K562 (cell line): ENCODE results near the gene TARS1. TPM values are rescaled to one million over a fixed set of nuclear protein-coding genes. Genes with fewer than 3 reads are reported as not detected.

Source experiments
- CHD7 ChIP-seq: fragments of 200-600 bp; sonication (generic); IDR thresholded peaks from one replicate; pipeline ENCODE4 v1.6.1; 2012; ENCODE audit warnings: mild to moderate bottlenecking, low read depth, low read length, inconsistent platforms
- DPF2 ChIP-seq: fragments of 450-650 bp; IDR thresholded peaks from 2 replicates; pipeline ENCODE4 v1.6.1; 2016
- MIER1 ChIP-seq: fragments of 450-650 bp; IDR thresholded peaks from 2 replicates; pipeline ENCODE4 v1.6.1; 2016; ENCODE audit warnings: antibody characterized with exemption, mild to moderate bottlenecking, low read depth
- ZNF140 ChIP-seq: fragments of 250-450 bp; sonication (Bioruptor Pico); IDR thresholded peaks from 2 replicates; pipeline ENCODE4 v1.8.0; 2021; ENCODE audit warnings: moderate library complexity, mild to moderate bottlenecking, inconsistent platforms
- ZNF551 ChIP-seq: fragments of 250-450 bp; sonication (Bioruptor Pico); IDR thresholded peaks from 2 replicates; pipeline ENCODE4 v1.5.0; 2021; ENCODE audit warnings: mild to moderate bottlenecking, moderate library complexity
- ZSCAN29 ChIP-seq: fragments of 450-650 bp; IDR thresholded peaks from 2 replicates; pipeline ENCODE4 v1.6.1; 2017
- polyA plus RNA-seq, 8 experiments: library from polyadenylated mRNA; depleted of rRNA in 4 of 8; stranded (reverse) in 5 of 8; unstranded in 3 of 8; fragments of >200 nt; fragmentation: Nextera tagmentation in 2 of 8; fragmentation: Illumina TruSeq in 1 of 8; extraction: Ambion mirVana in 2 of 8; extraction: Trizol in 1 of 8; gene quantifications; 2 replicates each; pipeline versions ENCODE4 v1.2.1 to v1.2.3, GENCODE V29; 2011 to 2014; ENCODE audit warnings: inconsistent platforms in 1 of 8, missing spikeins in 1 of 8
- total RNA-seq, 7 experiments: library from RNA; depleted of rRNA in 6 of 7; stranded (reverse); fragments of >200 nt in 6 of 7; fragmentation: Illumina TruSeq in 2 of 7; extraction: Trizol in 2 of 7; gene quantifications; 2 replicates each; pipeline versions ENCODE4 v1.2.1 to v1.2.3, GENCODE V29; 2011 to 2021; ENCODE audit warnings: low replicate concordance in 1 of 7
- TF ChIP-seq, protein P1 (sequence below), 2 experiments: fragments of 250-450 bp in 1 of 2; fragments of 450-650 bp in 1 of 2; sonication (Bioruptor Pico) in 1 of 2; IDR thresholded peaks; 2 replicates each; pipeline versions ENCODE4 v1.6.1 to v1.8.0; 2016 to 2021; ENCODE audit warnings: mild to moderate bottlenecking in 2 of 2, moderate library complexity in 2 of 2, missing compliant biosample characterization in 1 of 2, missing genetic modification characterization in 1 of 2

TARS1 gene
- total and polyA plus RNA-seq, 9 of the 15 experiments (the other 6 are each of a cell fraction or from before 2014, with no cell fraction given) = 263 to 518 (median 439) TPM

DNA sequence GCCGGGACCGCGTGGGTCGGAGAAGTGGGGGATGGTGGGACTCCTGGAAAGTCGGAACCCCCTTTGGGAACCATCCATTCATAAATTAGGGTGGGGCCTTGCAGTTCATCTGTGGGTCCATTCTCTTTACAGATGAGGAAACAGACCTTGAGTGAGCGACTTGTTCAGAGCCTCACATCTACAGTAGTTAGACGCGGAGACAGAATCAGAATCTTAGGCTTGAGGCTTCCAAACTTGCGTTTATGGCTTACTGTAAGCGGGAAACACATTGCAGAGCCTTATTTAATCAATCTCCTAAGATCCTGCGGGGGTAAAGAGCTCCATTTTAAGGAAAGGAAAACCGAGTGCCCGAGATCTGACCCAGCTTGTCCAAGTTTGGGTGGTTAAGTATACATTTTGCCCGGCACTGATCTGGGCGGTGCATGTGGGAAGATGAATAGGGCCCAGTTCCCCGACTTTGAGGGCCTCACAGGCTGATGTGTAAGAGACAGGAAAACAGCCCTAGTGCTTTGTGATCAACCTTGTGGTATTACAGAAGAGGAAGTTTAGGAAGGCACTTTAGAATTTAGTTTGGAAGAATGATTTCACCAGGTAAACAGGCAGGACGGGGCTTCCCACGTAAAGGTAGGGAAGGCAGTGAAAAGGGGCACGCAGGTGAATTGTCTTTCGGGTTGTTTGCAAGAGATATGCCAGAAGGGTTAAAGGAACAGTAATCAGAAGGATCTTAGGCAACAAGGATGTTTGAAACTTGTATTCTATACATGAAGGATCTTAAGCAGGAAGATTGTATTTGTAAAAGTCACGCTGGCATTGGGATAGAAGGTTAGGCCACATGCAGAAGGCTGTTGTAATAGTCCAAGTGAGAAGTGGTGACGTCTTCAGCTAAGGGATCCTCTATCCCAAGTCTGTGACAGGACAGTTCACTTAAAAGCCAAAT, 744 bp downstream of the TARS1 start (continued):
- TF ChIP-seq CHD7 (no peak), ZNF551 (CRISPR knock-in tag) (no peak), ZNF140 (CRISPR knock-in tag) (no peak), MIER1 (no peak; the same call in 1 of the 2 replicates), ZSCAN29 (no peak), DPF2 (no peak)
- TF ChIP-seq, protein P1, sequence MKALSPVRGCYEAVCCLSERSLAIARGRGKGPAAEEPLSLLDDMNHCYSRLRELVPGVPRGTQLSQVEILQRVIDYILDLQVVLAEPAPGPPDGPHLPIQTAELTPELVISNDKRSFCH (CRISPR knock-in tag; IDR thresholded peaks at IDR 0.05) = no peak
- TF ChIP-seq, protein P1 (tag; IDR thresholded peaks at IDR 0.05) = peak; percentile 13; the same call in 1 of the 2 replicates
